HCT116 (cell line): ENCODE data around the gene FATE1.

Source experiments
- ATF3 ChIP-seq: IDR thresholded peaks from 2 replicates; pipeline ENCODE4 v1.6.1; 2012
- CTCF ChIP-seq, 3 experiments: fragments of 200-600 bp in 1 of 3; sonication (generic) in 1 of 3; IDR thresholded peaks in 2 of 3; conservative IDR thresholded peaks in 1 of 3; 2 replicates each; pipeline ENCODE4 v1.5.1; 2012 to 2017; ENCODE audit warnings: low read depth in 2 of 3, low read length in 2 of 3, antibody characterized with exemption in 1 of 3, borderline replicate concordance in 1 of 3, control low read depth in 1 of 3, mild to moderate bottlenecking in 1 of 3, mixed read lengths in 1 of 3, mixed run types in 1 of 3, moderate library complexity in 1 of 3; ENCODE audit not compliant: insufficient read depth in 1 of 3
- EGR1 ChIP-seq: IDR thresholded peaks from 2 replicates; pipeline ENCODE4 v1.6.1; 2012; ENCODE audit warnings: low read depth
- EZH2 ChIP-seq: fragments of 200-600 bp; sonication (generic); IDR thresholded peaks from 2 replicates; pipeline ENCODE4 v1.6.1; 2017; ENCODE audit warnings: antibody characterized with exemption, mixed run types
- EZH2phosphoT487 ChIP-seq: fragments of 200-600 bp; IDR thresholded peaks from 2 replicates; pipeline ENCODE4 v1.6.1; 2018; ENCODE audit warnings: antibody characterized with exemption, borderline replicate concordance
- FOSL1 ChIP-seq: IDR thresholded peaks from 2 replicates; pipeline ENCODE4 v1.6.1; 2012; ENCODE audit warnings: low read depth
- JUND ChIP-seq: IDR thresholded peaks from 2 replicates; pipeline ENCODE4 v1.6.1; 2012
- POLR2A ChIP-seq: IDR thresholded peaks from 2 replicates; pipeline ENCODE4 v1.7.0; 2011; ENCODE audit warnings: borderline replicate concordance; ENCODE audit not compliant: insufficient read depth, insufficient read length; ENCODE audit errors: extremely low read depth
- POLR2AphosphoS5 ChIP-seq: IDR thresholded peaks from 2 replicates; pipeline ENCODE4 v1.6.1; 2011; ENCODE audit warnings: mild to moderate bottlenecking, low read depth, low read length, moderate library complexity
- RAD21 ChIP-seq: IDR thresholded peaks from 2 replicates; pipeline ENCODE4 v1.6.1; 2012; ENCODE audit warnings: low read depth, mild to moderate bottlenecking
- REST ChIP-seq: IDR thresholded peaks from 2 replicates; pipeline ENCODE4 v1.6.1; 2012; ENCODE audit warnings: low read depth
- YY1 ChIP-seq: IDR thresholded peaks from 2 replicates; pipeline ENCODE4 v1.6.1; 2011; ENCODE audit warnings: low read length, low read depth, moderate library complexity, mild to moderate bottlenecking; ENCODE audit not compliant: insufficient replicate concordance; ENCODE audit errors: extremely low read depth

- TF ChIP-seq CTCF (IDR thresholded peaks at IDR 0.05 in 2 of 3, conservative IDR thresholded peaks at IDR 0.05 in 1 of 3; ENCODE audit: borderline replicate concordance in 1 of 3, insufficient read depth in 1 of 3, low read depth in 2 of 3, low read length in 2 of 3) (no peak), POLR2AphosphoS5 (no peak), REST (no peak), RAD21 (no peak), YY1 (no peak), EZH2phosphoT487 (no peak), ATF3 (no peak), POLR2A (no peak), EZH2 (no peak), EGR1 (no peak), FOSL1 (no peak), JUND (no peak)
These were observed 30.7 kb downstream of the FATE1 start for GRCh38 chrX:151746502-151746901.
